Peyer's patch (tissue), 4 donors: ENCODE measurements around the gene RNASEH2A. TPM values are rescaled to one million over a fixed set of nuclear protein-coding genes. Genes with fewer than 3 reads are reported as not detected.
"Not testable (repeated sequence)": the region's sequence is repeated elsewhere in the genome, so short reads cannot be mapped to it uniquely, and the experiment has no call there.

Source experiments
- DNase-seq, 3 donors: peaks; one replicate each; pipeline ENCODE4 v3.0.0-alpha.2; 2017 to 2019
- H3K27ac ChIP-seq, 4 donors: fragments of 200-600 bp; sonication (generic); one replicate each; pipeline ENCODE4 v1.5.1; 2016 to 2019
- H3K27me3 ChIP-seq, 2 donors: fragments of 200-600 bp; sonication (generic); one replicate each; pipeline ENCODE4 v1.5.1; 2019
- H3K36me3 ChIP-seq, 3 donors: fragments of 200-600 bp; sonication (generic); one replicate each; pipeline ENCODE4 v1.5.1; 2016 to 2019
- H3K4me1 ChIP-seq, 4 donors: fragments of 200-600 bp; sonication (generic); one replicate each; pipeline ENCODE4 v1.5.1; 2016 to 2019
- H3K4me3 ChIP-seq, 4 donors: fragments of 200-600 bp; sonication (generic); 1 replicate in 3 of 4; 2 replicates in 1 of 4; pipeline ENCODE4 v1.5.1; 2016 to 2019; ENCODE audit warnings: mild to moderate bottlenecking in 1 of 4
- H3K9me3 ChIP-seq, 4 donors: fragments of 200-600 bp; sonication (generic); one replicate each; pipeline ENCODE4 v1.5.1; 2016 to 2019; ENCODE audit warnings: mild to moderate bottlenecking in 1 of 4
- CTCF ChIP-seq, 6 experiments: fragments of 450-650 bp in 4 of 6; fragments of 200-600 bp in 2 of 6; sonication (generic) in 1 of 6; IDR thresholded peaks; one replicate each; pipeline ENCODE4 v1.5.1; 2017 to 2019; ENCODE audit warnings: antibody characterized with exemption in 6 of 6, mild to moderate bottlenecking in 3 of 6, moderate library complexity in 1 of 6
- POLR2A ChIP-seq, 2 donors: fragments of 450-650 bp; IDR thresholded peaks; one replicate each; pipeline ENCODE4 v1.5.1; 2017; ENCODE audit warnings: antibody characterized with exemption in 2 of 2, mild to moderate bottlenecking in 2 of 2, moderate library complexity in 2 of 2
- total RNA-seq, 4 donors: library from RNA; depleted of rRNA; stranded (reverse); fragments of >200 nt; gene quantifications; one replicate each; pipeline ENCODE4 v1.1.0, GENCODE V29; 2016

RNASEH2A gene
- total RNA-seq, 4 donors from 2014 or later, result 5.9 to 24.8 (median 9.4) TPM

- H3K9me3 ChIP-seq, result no peaks in the 10 kb centered on the region
- peak overlapping the region; percentile 69 to 86 (median 80) for H3K4me3 ChIP-seq
- TF ChIP-seq POLR2A (IDR thresholded peaks at IDR 0.05) (no peak), CTCF (IDR thresholded peaks at IDR 0.05) (no peak)
- DNase-seq, result peak in 2 of 3 donors; percentile 67 to 68
- H3K27ac ChIP-seq, result peak overlapping the region; percentile 64 to 78 (median 74)
- peaks cover 0 to 21% (median 0%) of the 10 kb centered on the region in 3 donors for H3K36me3 ChIP-seq
- H3K27me3 ChIP-seq, result no peaks in the 10 kb centered on the region
- H3K4me1 ChIP-seq, result peaks cover 3 to 23% (median 14%) of the 10 kb centered on the region in 4 donors
Observed at GRCh38 chr19:12800923-12801465, 5.4 kb upstream of the RNASEH2A start.

- TF ChIP-seq POLR2A (IDR thresholded peaks at IDR 0.05) (peak; percentile 96), CTCF (IDR thresholded peaks at IDR 0.05) (peak in 3 of 6 experiments; percentile 10 to 26 (median 15))
- Histone ChIP-seq H3K27ac (peak within 1 kb of the TSS; percentile 64 to 78 (median 74)), H3K36me3 (peaks cover 0 to 21% (median 0%) of the 10 kb centered on the region in 3 donors), H3K27me3 (no peaks in the 10 kb centered on the region), H3K4me3 (peak within 1 kb of the TSS; percentile 69 to 86 (median 80)), H3K4me1 (peaks cover 0 to 19% (median 11%) of the 10 kb centered on the region in 4 donors), H3K9me3 (no peaks in the 10 kb centered on the region)
- DNase-seq, result peak; percentile 69 to 91 (median 91)
Observed at GRCh38 chr19:12801466-12802266, 4.7 kb upstream of the RNASEH2A start, which contains the start of the genes PRDX2 and THSD8. Gene PRDX2, minus strand, starts transcription at chr19:12801800. Its CDS starts 539 bp downstream, at chr19:12801261. Gene THSD8, plus strand, starts transcription at chr19:12802069. Its CDS starts 3 bp downstream, at chr19:12802072.

- DNase-seq, result no peak
- Histone ChIP-seq H3K27ac (peak overlapping the region; percentile 64 to 78 (median 74)), H3K27me3 (no peaks in the 10 kb centered on the region), H3K36me3 (peaks cover 0 to 21% (median 0%) of the 10 kb centered on the region in 3 donors), H3K4me3 (peak overlapping the region; percentile 69 to 86 (median 80)), H3K4me1 (peaks cover 0 to 25% (median 17%) of the 10 kb centered on the region in 4 donors), H3K9me3 (no peaks in the 10 kb centered on the region)
- TF ChIP-seq CTCF (IDR thresholded peaks at IDR 0.05), result no peak
- no peak for TF ChIP-seq POLR2A (IDR thresholded peaks at IDR 0.05)
Observed at GRCh38 chr19:12802267-12803106, 3.9 kb upstream of the RNASEH2A start.

- H3K27me3 ChIP-seq, result no peaks in the 10 kb centered on the region
- DNase-seq, result no peak
- H3K27ac ChIP-seq, result no peak overlapping the region
- H3K9me3 ChIP-seq, result no peaks in the 10 kb centered on the region
- H3K36me3 ChIP-seq, result peaks cover 0 to 17% (median 0%) of the 10 kb centered on the region in 3 donors
- peaks cover 0 to 25% (median 17%) of the 10 kb centered on the region in 4 donors for H3K4me1 ChIP-seq
- TF ChIP-seq CTCF (IDR thresholded peaks at IDR 0.05) (no peak), POLR2A (IDR thresholded peaks at IDR 0.05) (no peak)
- H3K4me3 ChIP-seq, result no peak overlapping the region
Observed at GRCh38 chr19:12804051-12804450, 2.3 kb upstream of the RNASEH2A start.

GRCh38 chr19:12815088-12815487 is 8.7 kb downstream of the RNASEH2A start:
- Histone ChIP-seq H3K9me3 (no peaks in the 10 kb centered on the region), H3K36me3 (peaks cover 0 to 4% (median 0%) of the 10 kb centered on the region in 3 donors), H3K27me3 (no peaks in the 10 kb centered on the region), H3K4me1 (no peaks in the 10 kb centered on the region), H3K4me3 (no peak overlapping the region), H3K27ac (no peak overlapping the region)
- DNase-seq, result no peak
- TF ChIP-seq CTCF (IDR thresholded peaks at IDR 0.05), result no peak
- TF ChIP-seq POLR2A (IDR thresholded peaks at IDR 0.05), result no peak

- not testable (repeated sequence) for H3K27ac ChIP-seq, H3K27me3 ChIP-seq, H3K4me1 ChIP-seq, H3K36me3 ChIP-seq, H3K4me3 ChIP-seq, H3K9me3 ChIP-seq, DNase-seq
Observed at GRCh38 chr19:12817188-12817587, 10.8 kb downstream of the RNASEH2A start.

- not testable (repeated sequence) for H3K36me3 ChIP-seq, H3K27ac ChIP-seq, H3K4me1 ChIP-seq, H3K9me3 ChIP-seq, DNase-seq, H3K27me3 ChIP-seq, H3K4me3 ChIP-seq
Observed at GRCh38 chr19:12817810-12818209, 11.4 kb downstream of the RNASEH2A start.
